HEK293 (cell line): Measurements from ENCODE around the gene MAGI2.

Source experiments
- CTCF ChIA-PET: fragments of 350-600 bp; formaldehyde crosslinking; extraction: SDS; loops from one replicate; lab custom pipeline; 2021; ENCODE audit warnings: antibody characterized with exemption; lab: Yijun Ruan, JAX
- POLR2A ChIA-PET: fragments of 300-600 bp; formaldehyde crosslinking; extraction: SDS; loops from one replicate; lab custom pipeline; 2020; ENCODE audit warnings: antibody characterized with exemption, inconsistent platforms; lab: Yijun Ruan, JAX
- H3K27ac ChIP-seq: fragments of 200-500 bp; sonication (Bioruptor generic); 2 replicates; pipeline ENCODE4 v1.5.1; 2014; ENCODE audit warnings: low read depth, low read length, control low read depth, inconsistent platforms; ENCODE audit errors: extremely low read depth
- H3K36me3 ChIP-seq, 2 experiments: fragments of 200-500 bp in 1 of 2; sonication (Bioruptor generic) in 1 of 2; 1 replicate in 1 of 2; 2 replicates in 1 of 2; pipeline ENCODE4 v1.5.1; 2014 to 2017; ENCODE audit warnings: inconsistent platforms in 2 of 2, low read length in 2 of 2; ENCODE audit not compliant: control insufficient read depth in 2 of 2, insufficient read depth in 1 of 2
- H3K4me1 ChIP-seq: fragments of 200-500 bp; sonication (Bioruptor generic); 2 replicates; pipeline ENCODE4 v1.5.1; 2014; ENCODE audit warnings: mild to moderate bottlenecking, low read length, inconsistent platforms; ENCODE audit not compliant: control insufficient read depth, insufficient read depth
- H3K4me3 ChIP-seq: 2 replicates; pipeline ENCODE4 v1.5.1; 2011; ENCODE audit warnings: low read depth, mild to moderate bottlenecking, control low read depth, low read length, moderate library complexity
- H3K9me3 ChIP-seq: fragments of 200-500 bp; sonication (Bioruptor generic); 2 replicates; pipeline ENCODE4 v1.5.1; 2014; ENCODE audit warnings: low read depth, low read length, inconsistent platforms; ENCODE audit not compliant: control insufficient read depth, insufficient read depth
- BCL11B ChIP-seq: fragments of 450-650 bp; formaldehyde crosslinking; IDR thresholded peaks from 2 replicates; pipeline ENCODE4 v1.5.1; 2016; ENCODE audit warnings: low read depth, missing biosample characterization, missing genetic modification characterization
- HOXD13 ChIP-seq: sonication (generic); formaldehyde crosslinking; IDR thresholded peaks from 2 replicates; pipeline ENCODE4 v1.8.0; 2022; ENCODE audit warnings: missing genetic modification reagents, borderline replicate concordance
- KLF16 ChIP-seq: fragments of 450-650 bp; formaldehyde crosslinking; IDR thresholded peaks from 2 replicates; pipeline ENCODE4 v1.5.1; 2017; ENCODE audit warnings: missing biosample characterization, missing genetic modification characterization
- REPIN1 ChIP-seq: fragments of 450-650 bp; formaldehyde crosslinking; IDR thresholded peaks from 2 replicates; pipeline ENCODE4 v1.5.1; 2017; ENCODE audit warnings: missing biosample characterization, missing genetic modification characterization, low read depth
- ZBTB17 ChIP-seq: fragments of 450-650 bp; formaldehyde crosslinking; IDR thresholded peaks from 2 replicates; pipeline ENCODE4 v1.5.1; 2016; ENCODE audit warnings: missing biosample characterization, missing genetic modification characterization
- ZBTB20 ChIP-seq: fragments of 450-650 bp; formaldehyde crosslinking; IDR thresholded peaks from 2 replicates; pipeline ENCODE4 v1.5.1; 2016; ENCODE audit warnings: missing biosample characterization, missing genetic modification characterization
- ZFHX2 ChIP-seq: fragments of 450-650 bp; formaldehyde crosslinking; conservative IDR thresholded peaks from 2 replicates; pipeline ENCODE4 v1.5.1; 2016; ENCODE audit warnings: missing biosample characterization, missing genetic modification characterization
- ZFP69B ChIP-seq: fragments of 450-650 bp; formaldehyde crosslinking; IDR thresholded peaks from 2 replicates; pipeline ENCODE4 v1.5.1; 2016; ENCODE audit warnings: missing biosample characterization, missing genetic modification characterization
- ZNF169 ChIP-seq: fragments of 450-650 bp; formaldehyde crosslinking; IDR thresholded peaks from 2 replicates; pipeline ENCODE4 v1.5.1; 2016; ENCODE audit warnings: missing biosample characterization, missing genetic modification characterization
- ZNF214 ChIP-seq: fragments of 450-650 bp; formaldehyde crosslinking; IDR thresholded peaks from 2 replicates; pipeline ENCODE4 v1.5.1; 2017; ENCODE audit warnings: missing biosample characterization, mild to moderate bottlenecking, missing genetic modification characterization, borderline replicate concordance
- ZNF292 ChIP-seq: fragments of 450-650 bp; formaldehyde crosslinking; IDR thresholded peaks from 2 replicates; pipeline ENCODE4 v1.5.1; 2016; ENCODE audit warnings: low read depth, missing biosample characterization, missing genetic modification characterization, borderline replicate concordance
- ZNF311 ChIP-seq: fragments of 450-650 bp; formaldehyde crosslinking; IDR thresholded peaks from 2 replicates; pipeline ENCODE4 v1.5.1; 2017; ENCODE audit warnings: missing biosample characterization, missing genetic modification characterization, borderline replicate concordance
- ZNF37A ChIP-seq: fragments of 450-650 bp; IDR thresholded peaks from 2 replicates; pipeline ENCODE4 v1.5.1; 2018; ENCODE audit warnings: missing biosample characterization, missing genetic modification characterization
- ZNF549 ChIP-seq: fragments of 450-650 bp; IDR thresholded peaks from 2 replicates; pipeline ENCODE4 v1.5.1; 2018; ENCODE audit warnings: missing biosample characterization, missing genetic modification characterization, mild to moderate bottlenecking, inconsistent platforms, moderate library complexity
- ZNF701 ChIP-seq: fragments of 450-650 bp; formaldehyde crosslinking; IDR thresholded peaks from 2 replicates; pipeline ENCODE4 v1.5.1; 2016; ENCODE audit warnings: missing biosample characterization, missing genetic modification characterization
- ZNF791 ChIP-seq: fragments of 450-650 bp; formaldehyde crosslinking; IDR thresholded peaks from 2 replicates; pipeline ENCODE4 v1.5.1; 2016; ENCODE audit warnings: missing biosample characterization, missing genetic modification characterization
- TF ChIP-seq, protein P1 (sequence below): fragments of 450-650 bp; formaldehyde crosslinking; IDR thresholded peaks from 2 replicates; pipeline ENCODE4 v1.5.0; 2017; ENCODE audit warnings: missing biosample characterization, missing genetic modification characterization, borderline replicate concordance
- TF ChIP-seq, protein P2 (sequence below): fragments of 450-650 bp; formaldehyde crosslinking; IDR thresholded peaks from 2 replicates; pipeline ENCODE4 v1.5.1; 2016; ENCODE audit warnings: missing biosample characterization, missing genetic modification characterization
- TF ChIP-seq, protein P3 (sequence below): fragments of 450-650 bp; formaldehyde crosslinking; IDR thresholded peaks from 2 replicates; pipeline ENCODE4 v1.5.1; 2016; ENCODE audit warnings: missing biosample characterization, missing genetic modification characterization
- TF ChIP-seq, protein P4 (sequence below): fragments of 450-650 bp; formaldehyde crosslinking; IDR thresholded peaks from 2 replicates; pipeline ENCODE4 v1.5.1; 2016; ENCODE audit warnings: missing biosample characterization, missing genetic modification characterization
- TF ChIP-seq, protein P5 (sequence below): fragments of 450-650 bp; formaldehyde crosslinking; conservative IDR thresholded peaks from 2 replicates; pipeline ENCODE4 v1.5.1; 2016; ENCODE audit warnings: low read depth, missing biosample characterization, missing genetic modification characterization

MAGI2 gene

DNA sequence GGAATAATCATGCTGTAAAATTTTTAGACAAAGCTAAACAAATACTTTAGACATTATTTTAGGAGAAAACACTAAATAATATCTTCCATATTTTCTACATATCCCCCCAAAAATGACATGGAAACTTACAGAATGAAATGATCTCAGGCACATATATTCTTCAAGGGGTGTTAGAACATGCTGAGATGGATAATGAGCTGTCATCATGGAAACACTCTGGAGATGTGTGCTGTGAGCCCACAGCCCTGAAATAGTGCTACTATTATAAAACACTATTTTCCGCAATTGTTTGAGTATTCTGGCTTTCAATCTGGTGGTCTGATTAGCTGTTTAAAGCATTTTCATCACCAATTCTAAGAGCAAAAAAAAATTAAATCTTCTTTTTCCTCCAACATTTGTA is 1269.2 kb downstream of the MAGI2 start:
- H3K36me3 ChIP-seq: no peaks in the 10 kb centered on the region
- CTCF ChIA-PET: no interaction called here
- POLR2A ChIA-PET: no interaction called here
- no peak overlapping the region for H3K4me3 ChIP-seq
- no peaks in the 10 kb centered on the region for H3K4me1 ChIP-seq
- H3K9me3 ChIP-seq: no peaks in the 10 kb centered on the region
- TF ChIP-seq ZNF549 (no peak), ZFP69B (tag by site-specific recombination) (no peak), ZNF292 (tag by site-specific recombination) (no peak), ZNF37A (tag by site-specific recombination) (no peak), HOXD13 (no peak), ZNF169 (no peak)
- TF ChIP-seq, protein P1, sequence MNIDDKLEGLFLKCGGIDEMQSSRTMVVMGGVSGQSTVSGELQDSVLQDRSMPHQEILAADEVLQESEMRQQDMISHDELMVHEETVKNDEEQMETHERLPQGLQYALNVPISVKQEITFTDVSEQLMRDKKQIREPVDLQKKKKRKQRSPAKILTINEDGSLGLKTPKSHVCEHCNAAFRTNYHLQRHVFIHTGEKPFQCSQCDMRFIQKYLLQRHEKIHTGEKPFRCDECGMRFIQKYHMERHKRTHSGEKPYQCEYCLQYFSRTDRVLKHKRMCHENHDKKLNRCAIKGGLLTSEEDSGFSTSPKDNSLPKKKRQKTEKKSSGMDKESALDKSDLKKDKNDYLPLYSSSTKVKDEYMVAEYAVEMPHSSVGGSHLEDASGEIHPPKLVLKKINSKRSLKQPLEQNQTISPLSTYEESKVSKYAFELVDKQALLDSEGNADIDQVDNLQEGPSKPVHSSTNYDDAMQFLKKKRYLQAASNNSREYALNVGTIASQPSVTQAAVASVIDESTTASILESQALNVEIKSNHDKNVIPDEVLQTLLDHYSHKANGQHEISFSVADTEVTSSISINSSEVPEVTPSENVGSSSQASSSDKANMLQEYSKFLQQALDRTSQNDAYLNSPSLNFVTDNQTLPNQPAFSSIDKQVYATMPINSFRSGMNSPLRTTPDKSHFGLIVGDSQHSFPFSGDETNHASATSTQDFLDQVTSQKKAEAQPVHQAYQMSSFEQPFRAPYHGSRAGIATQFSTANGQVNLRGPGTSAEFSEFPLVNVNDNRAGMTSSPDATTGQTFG: no peak
- TF ChIP-seq, protein P2, sequence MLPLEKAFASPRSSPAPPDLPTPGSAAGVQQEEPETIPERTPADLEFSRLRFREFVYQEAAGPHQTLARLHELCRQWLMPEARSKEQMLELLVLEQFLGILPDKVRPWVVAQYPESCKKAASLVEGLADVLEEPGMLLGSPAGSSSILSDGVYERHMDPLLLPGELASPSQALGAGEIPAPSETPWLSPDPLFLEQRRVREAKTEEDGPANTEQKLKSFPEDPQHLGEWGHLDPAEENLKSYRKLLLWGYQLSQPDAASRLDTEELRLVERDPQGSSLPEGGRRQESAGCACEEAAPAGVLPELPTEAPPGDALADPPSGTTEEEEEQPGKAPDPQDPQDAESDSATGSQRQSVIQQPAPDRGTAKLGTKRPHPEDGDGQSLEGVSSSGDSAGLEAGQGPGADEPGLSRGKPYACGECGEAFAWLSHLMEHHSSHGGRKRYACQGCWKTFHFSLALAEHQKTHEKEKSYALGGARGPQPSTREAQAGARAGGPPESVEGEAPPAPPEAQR (tag by site-specific recombination): no peak
- H3K27ac ChIP-seq: no peak overlapping the region

DNA sequence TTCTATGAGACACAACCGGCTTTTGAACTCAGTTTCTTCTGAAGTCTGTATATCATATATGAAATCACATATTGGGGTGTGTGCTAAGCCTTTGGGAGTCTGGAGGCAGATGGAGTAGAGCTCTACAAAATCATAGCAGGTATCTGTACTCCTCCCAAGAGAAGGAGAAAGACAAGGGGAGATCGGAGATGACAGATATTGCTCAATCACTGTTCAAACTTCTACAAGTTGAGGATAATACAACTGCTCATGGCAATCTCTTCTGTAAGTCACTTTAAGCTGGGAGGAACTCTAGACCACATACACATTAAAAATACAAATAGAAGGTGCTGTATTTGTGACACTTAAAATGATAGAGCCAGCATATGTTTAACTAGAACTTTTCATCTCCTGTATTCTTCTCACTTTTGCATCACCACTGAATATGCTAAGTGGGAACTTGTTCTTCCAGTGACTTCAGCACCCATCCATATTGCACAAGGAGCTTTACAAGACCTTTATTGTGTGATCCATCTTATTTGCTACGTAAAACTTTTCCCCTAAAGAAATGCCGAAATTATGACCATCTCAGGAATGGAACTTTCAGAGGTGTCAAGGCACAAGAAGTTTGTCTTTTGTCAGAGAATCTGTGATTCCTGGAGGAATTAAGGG is 1273.5 kb downstream of the MAGI2 start:
- H3K4me1 ChIP-seq: no peaks in the 10 kb centered on the region
- POLR2A ChIA-PET: no interaction called here
- no peak for TF ChIP-seq ZNF311 (tag by site-specific recombination)
- TF ChIP-seq, protein P3, sequence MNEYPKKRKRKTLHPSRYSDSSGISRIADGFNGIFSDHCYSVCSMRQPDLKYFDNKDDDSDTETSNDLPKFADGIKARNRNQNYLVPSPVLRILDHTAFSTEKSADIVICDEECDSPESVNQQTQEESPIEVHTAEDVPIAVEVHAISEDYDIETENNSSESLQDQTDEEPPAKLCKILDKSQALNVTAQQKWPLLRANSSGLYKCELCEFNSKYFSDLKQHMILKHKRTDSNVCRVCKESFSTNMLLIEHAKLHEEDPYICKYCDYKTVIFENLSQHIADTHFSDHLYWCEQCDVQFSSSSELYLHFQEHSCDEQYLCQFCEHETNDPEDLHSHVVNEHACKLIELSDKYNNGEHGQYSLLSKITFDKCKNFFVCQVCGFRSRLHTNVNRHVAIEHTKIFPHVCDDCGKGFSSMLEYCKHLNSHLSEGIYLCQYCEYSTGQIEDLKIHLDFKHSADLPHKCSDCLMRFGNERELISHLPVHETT: no peak
- TF ChIP-seq, all 188 proteins: peak for 0
- H3K27ac ChIP-seq: no peak overlapping the region
- CTCF ChIA-PET: no interaction called here
- no peaks in the 10 kb centered on the region for H3K9me3 ChIP-seq
- H3K36me3 ChIP-seq: no peaks in the 10 kb centered on the region
- no peak overlapping the region for H3K4me3 ChIP-seq

DNA sequence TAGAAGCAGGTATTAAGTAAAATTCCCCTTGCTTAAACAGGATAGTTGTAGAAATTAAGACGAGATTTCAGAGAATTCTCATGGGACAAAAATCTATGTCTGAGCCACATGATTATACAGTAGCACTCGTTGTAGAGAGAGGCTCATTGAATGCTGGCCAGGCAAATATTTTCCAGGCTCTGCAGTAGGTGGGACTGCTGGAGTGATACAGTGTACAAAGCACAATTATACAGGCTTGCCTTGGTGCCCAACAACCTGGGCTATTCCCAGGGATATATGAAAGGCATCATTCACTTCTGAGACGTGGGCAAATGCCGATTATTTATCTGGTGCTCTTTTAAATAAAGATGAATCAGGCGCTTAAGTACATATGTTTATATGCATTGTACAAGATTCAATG is 1274.3 kb downstream of the MAGI2 start:
- CTCF ChIA-PET: no interaction called here
- TF ChIP-seq REPIN1: no peak
- TF ChIP-seq, protein P4, sequence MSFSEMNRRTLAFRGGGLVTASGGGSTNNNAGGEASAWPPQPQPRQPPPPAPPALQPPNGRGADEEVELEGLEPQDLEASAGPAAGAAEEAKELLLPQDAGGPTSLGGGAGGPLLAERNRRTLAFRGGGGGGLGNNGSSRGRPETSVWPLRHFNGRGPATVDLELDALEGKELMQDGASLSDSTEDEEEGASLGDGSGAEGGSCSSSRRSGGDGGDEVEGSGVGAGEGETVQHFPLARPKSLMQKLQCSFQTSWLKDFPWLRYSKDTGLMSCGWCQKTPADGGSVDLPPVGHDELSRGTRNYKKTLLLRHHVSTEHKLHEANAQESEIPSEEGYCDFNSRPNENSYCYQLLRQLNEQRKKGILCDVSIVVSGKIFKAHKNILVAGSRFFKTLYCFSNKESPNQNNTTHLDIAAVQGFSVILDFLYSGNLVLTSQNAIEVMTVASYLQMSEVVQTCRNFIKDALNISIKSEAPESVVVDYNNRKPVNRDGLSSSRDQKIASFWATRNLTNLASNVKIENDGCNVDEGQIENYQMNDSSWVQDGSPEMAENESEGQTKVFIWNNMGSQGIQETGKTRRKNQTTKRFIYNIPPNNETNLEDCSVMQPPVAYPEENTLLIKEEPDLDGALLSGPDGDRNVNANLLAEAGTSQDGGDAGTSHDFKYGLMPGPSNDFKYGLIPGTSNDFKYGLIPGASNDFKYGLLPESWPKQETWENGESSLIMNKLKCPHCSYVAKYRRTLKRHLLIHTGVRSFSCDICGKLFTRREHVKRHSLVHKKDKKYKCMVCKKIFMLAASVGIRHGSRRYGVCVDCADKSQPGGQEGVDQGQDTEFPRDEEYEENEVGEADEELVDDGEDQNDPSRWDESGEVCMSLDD: no peak
- no peak for TF ChIP-seq ZNF214 (tag by site-specific recombination)
- no peak for TF ChIP-seq ZNF791 (tag by site-specific recombination)
- TF ChIP-seq, protein P5, sequence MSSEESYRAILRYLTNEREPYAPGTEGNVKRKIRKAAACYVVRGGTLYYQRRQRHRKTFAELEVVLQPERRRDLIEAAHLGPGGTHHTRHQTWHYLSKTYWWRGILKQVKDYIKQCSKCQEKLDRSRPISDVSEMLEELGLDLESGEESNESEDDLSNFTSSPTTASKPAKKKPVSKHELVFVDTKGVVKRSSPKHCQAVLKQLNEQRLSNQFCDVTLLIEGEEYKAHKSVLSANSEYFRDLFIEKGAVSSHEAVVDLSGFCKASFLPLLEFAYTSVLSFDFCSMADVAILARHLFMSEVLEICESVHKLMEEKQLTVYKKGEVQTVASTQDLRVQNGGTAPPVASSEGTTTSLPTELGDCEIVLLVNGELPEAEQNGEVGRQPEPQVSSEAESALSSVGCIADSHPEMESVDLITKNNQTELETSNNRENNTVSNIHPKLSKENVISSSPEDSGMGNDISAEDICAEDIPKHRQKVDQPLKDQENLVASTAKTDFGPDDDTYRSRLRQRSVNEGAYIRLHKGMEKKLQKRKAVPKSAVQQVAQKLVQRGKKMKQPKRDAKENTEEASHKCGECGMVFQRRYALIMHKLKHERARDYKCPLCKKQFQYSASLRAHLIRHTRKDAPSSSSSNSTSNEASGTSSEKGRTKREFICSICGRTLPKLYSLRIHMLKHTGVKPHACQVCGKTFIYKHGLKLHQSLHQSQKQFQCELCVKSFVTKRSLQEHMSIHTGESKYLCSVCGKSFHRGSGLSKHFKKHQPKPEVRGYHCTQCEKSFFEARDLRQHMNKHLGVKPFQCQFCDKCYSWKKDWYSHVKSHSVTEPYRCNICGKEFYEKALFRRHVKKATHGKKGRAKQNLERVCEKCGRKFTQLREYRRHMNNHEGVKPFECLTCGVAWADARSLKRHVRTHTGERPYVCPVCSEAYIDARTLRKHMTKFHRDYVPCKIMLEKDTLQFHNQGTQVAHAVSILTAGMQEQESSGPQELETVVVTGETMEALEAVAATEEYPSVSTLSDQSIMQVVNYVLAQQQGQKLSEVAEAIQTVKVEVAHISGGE (tag by site-specific recombination): no peak
- TF ChIP-seq KLF16 (tag by site-specific recombination): no peak
- no peak for TF ChIP-seq ZBTB17 (tag by site-specific recombination)
- TF ChIP-seq ZBTB20 (tag by site-specific recombination): no peak
- TF ChIP-seq ZNF701 (tag by site-specific recombination): no peak
- no peak for TF ChIP-seq BCL11B
- TF ChIP-seq ZFHX2: no peak

More for the DNA sequence above, 1274.3 kb downstream of the MAGI2 start:
- POLR2A ChIA-PET: no interaction called here
- Histone ChIP-seq H3K4me3 (no peak overlapping the region), H3K4me1 (no peaks in the 10 kb centered on the region), H3K27ac (no peak overlapping the region), H3K9me3 (no peaks in the 10 kb centered on the region), H3K36me3 (no peaks in the 10 kb centered on the region)
